HG02852 (cell line): ENCODE measurements around the gene EFHB.
"Not testable (repeated sequence)": the region's sequence is repeated elsewhere in the genome, so short reads cannot be mapped to it uniquely, and the experiment has no call there.

ENCODE experiments used
- ATAC-seq: cut with Tn5 transposase; IDR thresholded peaks from one replicate; pipeline ENCODE4 v1.9.1; 2021; ENCODE audit warnings: mild to moderate bottlenecking, moderate library complexity; ENCODE audit not compliant: unreplicated experiment

Gene EFHB, protein sequence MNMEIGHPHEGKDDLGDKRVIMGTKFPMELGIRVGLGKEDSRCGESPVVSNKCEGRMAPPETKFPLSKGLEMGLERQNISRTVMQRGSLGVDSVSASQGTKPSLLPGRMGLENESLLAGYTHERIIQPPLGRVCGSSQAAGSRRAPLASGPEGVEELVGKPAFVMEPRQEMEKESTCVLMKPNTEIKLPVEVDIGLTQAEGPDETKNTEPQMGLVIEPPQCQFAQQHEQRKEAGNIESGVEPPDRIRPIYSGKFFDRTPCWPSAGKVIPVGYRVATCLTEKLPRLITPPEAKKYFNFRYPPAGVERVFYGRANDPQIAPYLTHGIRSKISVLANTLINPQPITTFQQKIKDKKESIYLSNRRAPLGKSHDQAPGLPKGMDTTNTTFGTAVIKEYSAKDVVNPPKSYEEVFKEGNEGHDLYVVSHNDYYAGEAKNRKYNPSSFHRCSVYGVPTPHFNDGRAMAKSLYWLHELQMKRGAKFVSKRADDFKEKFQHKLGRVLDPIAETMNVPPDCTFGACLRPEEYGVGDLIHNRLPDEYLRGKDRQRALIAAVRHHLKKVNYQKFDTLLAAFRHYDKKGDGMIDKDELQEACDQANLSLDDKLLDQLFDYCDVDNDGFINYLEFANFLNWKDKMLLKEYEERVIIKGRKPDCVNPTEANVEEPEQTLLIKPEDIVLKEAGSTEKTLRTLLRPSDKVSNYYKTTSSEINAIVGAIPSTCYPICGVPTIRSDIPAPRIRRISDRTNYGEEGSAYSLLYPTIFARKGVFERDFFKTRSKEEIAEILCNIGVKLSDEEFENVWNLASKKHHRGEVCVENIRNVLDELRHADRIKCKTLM

DNA sequence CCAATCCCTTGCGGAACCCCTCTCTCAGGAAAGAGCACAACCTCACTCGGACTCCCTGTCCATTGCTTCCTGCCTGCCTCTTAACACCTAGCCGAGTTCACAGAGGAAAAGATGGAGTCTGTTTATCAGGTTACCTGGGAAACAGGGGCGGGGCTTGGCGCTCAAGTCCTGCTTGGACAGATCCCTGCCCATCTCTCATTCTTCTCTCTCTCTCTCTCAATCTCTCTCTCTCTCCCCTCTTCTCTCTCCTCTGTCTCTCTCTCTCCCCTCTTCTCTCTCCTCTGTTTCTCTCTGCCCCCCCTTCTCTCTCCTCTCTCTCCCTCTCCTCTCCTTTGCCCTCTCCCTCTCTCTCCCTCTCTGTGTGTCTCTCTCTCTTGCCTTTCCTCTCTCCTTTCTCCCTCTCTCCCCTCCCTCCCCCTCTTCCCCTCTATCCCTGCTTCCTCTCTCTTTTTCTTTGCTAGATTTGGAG, at the start of gene EFHB:
Gene EFHB, minus strand, starts transcription at position 120 of the 469 bp plus-strand sequence. CDS start 199 bp downstream, outside the sequence.
- no peak for ATAC-seq

- no peak for ATAC-seq
These were observed 38.0 kb upstream of the EFHB start for GRCh38 chr3:19972054-19972453.

GRCh38 chr3:19970327-19970726, 36.3 kb upstream of the EFHB start:
- ATAC-seq = no peak

DNA sequence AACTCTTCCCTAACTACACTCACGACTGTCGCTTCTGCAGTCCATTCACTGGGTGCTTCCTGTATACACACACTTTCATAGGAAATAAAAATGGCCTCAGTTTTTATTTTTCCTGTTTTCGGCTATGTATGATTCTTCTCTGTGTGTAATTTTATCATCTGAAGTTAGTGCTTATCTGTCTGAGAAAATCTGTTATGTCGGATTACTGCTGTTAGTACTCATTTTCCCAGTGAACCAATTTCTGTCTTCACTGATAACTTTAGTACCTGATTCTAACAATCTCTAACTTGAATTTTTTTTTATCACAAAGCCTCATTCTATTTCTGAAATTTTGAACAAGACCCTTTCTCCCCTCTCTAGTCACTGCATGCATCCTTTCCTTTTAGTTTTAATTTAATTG, 33.8 kb upstream of the EFHB start:
- ATAC-seq = no peak

- ATAC-seq = no peak
These were observed 33.2 kb upstream of the EFHB start for GRCh38 chr3:19967208-19967607.

GRCh38 chr3:19961960-19962359, 27.9 kb upstream of the EFHB start:
- no peak for ATAC-seq

DNA sequence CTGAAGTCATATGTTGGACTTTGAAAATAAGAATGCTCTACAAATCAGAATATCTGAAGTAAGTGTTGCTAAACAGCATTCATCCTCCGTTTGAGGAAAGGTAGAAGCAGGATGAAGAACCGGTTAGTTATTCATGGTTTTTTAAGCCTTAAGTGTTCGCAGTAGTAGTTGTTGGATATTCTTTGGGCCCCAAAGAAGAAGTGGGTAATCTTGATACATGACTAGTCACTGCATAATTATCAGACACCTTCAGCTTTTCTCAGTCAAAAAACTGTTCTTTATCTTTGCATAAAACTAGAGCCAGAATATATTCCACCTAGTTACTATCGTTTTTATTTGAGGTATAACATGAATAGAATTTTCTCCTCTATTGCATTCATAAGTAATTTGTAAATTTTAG, 26.7 kb upstream of the EFHB start:
- ATAC-seq = no peak

- no peak for ATAC-seq
These were observed 25.5 kb upstream of the EFHB start for GRCh38 chr3:19959505-19959904.

GRCh38 chr3:19957354-19957753, 23.3 kb upstream of the EFHB start:
- ATAC-seq = not testable (repeated sequence)

DNA sequence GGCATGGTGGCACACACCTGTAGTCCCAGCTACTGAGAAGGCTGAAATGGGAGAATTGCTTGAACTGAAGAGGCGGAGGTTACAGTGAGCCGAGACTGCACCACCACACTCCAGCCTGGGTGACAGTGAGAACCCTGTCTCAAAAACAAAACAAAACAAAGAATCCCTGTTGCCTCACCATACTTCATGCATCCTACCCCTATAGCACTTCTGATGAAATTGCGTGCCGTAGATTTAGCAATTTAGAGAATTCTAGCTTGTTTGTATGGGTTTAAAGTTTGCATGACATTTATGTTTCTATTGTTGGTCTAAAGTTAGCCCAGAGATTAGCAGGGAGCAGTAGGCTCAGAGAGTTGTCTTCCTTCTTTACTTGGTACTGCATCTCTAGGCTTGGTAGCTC, 20.7 kb upstream of the EFHB start:
- ATAC-seq = no peak

DNA sequence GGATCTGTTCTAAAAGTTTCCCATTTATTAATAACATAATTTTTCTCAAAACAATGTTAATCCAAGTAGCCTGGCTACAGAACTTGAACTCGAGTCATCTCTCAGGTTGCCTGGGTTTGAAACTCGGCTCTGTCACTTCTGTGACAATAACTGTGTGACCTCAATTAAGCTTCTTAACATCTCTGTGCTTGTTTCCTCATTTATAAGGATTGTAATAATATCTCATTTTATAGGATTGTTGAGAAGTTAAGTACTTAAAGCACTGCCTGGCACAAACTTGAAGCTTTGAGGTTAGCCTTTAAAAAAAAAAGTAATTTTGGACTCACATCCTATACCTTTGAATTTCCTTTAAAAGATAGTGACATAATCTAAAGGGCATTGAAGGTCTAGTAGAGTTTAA, 16.3 kb upstream of the EFHB start:
- no peak for ATAC-seq

- no peak for ATAC-seq
These were observed 14.2 kb upstream of the EFHB start for GRCh38 chr3:19948226-19948591.

DNA sequence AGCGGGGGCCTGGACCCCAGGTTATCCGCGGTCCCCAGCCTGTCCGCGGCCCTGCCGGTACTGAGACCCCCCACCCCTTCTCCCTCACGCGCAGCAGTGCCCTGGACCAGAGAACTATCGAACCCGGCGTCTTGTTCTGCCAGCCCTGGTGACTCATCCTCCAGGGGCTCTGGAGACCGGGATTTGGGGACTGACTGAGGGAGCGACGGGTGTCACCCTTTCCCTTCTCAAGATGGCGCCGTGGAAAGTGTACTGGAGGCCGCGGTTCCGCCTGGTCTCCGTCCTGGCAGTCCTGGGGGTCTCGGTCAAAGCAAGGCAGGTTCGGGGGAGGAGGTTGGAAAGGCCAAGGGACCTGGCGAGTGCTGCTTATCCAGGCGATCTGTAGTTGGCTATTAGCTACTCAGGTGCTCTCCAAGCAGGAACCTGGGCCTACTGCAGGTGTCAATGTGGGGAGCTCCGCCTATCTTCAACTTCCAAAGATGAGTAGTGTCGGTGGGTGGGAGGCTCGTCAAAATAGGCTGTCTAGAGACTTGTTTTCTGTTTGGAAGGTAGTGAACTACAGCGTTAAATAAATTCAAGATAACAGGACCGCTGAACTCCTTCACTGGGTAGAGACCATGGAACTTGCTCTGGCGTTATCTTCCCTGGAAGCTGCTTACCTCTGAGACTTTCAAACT, 13.7 kb upstream of the EFHB start:
- peak; percentile 25 for ATAC-seq

DNA sequence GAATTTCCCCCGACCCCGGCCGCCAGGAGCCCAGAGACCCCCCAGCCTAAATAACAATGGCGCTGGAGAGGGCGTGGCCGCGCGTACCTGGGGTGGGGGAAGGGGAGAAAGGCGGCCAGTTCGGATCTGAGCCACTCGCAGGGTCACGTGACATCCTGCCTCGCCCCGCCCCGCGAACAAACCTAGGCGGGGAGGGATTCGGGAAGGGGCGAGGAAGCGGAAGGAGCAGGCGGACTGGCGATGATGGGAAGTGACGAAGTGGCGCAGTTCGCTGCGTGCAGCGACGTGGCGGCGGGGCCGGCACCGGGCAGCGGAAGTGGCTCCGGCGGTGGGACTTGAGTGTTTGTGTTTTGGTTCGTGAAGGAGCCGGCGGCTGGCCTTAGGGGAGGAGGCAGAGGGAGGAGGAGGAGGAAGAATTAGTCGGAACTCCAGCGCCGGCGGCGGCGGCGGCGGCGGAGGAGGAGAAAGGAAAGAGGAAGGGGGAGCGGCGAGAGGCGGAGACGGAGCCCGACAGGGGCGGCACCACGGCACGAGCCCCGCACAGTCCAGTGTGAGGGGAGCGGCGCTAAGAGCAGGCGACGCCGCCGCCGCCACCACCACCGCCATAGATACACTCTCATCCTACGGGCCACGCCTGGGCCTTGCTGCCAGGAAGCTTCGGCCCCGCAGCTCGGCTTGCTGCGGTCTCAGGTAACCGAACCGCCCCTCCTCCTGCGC, 13.0 kb upstream of the EFHB start, which contains the start of gene RAB5A:
Gene RAB5A, plus strand, starts transcription at position 266 of the 717 bp plus-strand sequence. CDS start 3,802 bp downstream, outside the sequence.
- ATAC-seq = peak; percentile 90

DNA sequence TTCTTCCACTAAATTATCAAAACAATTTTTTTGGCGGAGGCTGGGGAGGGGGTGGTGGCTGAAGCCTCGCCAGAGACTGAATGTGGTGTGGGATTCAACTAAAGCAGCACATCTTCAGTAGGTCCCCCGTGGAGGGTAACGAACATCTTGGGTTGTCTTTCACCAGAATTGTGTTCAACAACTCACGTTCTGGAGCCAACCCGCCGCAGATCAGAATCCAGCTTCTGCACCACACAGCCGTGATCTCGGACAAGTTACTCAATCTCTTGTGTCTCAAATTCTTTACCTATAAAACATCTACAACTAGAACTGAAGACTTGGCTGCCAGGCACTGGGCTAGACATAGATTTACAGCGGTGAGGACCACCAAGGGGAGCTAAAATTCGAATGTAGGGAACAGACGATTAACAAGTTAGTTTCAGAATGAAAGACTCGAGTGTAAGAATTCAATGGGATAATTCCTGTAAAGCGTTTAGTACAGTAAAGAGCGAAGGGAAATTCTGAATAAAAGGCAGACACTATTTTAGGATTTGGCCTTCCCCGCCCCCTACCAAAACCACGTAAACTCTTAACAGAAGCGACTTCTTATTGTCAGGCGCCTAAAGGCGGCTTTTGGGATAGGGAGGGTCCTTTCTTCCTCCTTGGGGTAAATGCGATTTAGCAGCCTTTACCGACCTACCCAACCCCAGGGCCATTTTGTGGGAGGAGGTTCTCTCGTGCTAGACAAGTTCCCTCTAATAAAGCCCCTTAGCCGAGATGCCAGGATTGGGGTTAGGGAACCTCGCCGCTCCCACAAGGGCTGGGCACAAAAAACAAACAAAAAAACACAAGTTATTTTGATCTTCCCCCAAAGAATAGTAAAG, 12.2 kb upstream of the EFHB start:
- peak; percentile 7 for ATAC-seq

GRCh38 chr3:19945534-19945933, 11.5 kb upstream of the EFHB start:
- no peak for ATAC-seq

DNA sequence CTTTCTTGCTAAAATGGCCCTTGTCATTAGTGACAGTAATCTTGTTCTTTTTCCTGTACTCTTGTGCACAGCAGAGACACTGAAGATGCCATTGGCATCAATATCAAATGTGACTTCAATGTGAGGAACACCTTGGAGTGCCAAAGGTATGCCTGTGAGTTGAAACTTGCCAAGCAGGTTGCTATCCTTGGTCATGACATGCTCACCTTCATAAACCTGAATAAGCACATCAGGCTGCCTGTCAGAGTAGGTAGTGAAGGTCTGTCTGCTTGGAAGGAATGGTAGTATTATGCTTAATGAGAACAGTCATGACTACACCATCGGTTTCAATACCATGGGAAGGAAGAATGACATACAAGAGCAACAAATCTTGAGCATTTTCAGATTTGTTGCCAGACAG, 6.6 kb upstream of the EFHB start:
- no peak for ATAC-seq

- ATAC-seq = no peak
These were observed 4.2 kb upstream of the EFHB start for GRCh38 chr3:19938295-19938627.

GRCh38 chr3:19937459-19938294, 3.7 kb upstream of the EFHB start:
- ATAC-seq = no peak
